GM21723 (cell line): ENCODE measurements around the gene THRAP3.
"Not testable (repeated sequence)": the region's sequence is repeated elsewhere in the genome, so short reads cannot be mapped to it uniquely, and the experiment has no call there.

Experiments used
- ATAC-seq: cut with Tn5 transposase; IDR thresholded peaks from one replicate; pipeline ENCODE4 v1.9.1; 2021; ENCODE audit warnings: mild to moderate bottlenecking, moderate library complexity; ENCODE audit not compliant: unreplicated experiment

The THRAP3 gene

GRCh38 chr1:36223996-36224536 is at the start of gene THRAP3:
Gene THRAP3, plus strand, starts transcription at chr1:36224443. Its CDS starts 58,121 bp downstream, at chr1:36282564.
- ATAC-seq = peak; percentile 93

- no peak for ATAC-seq
Observed at GRCh38 chr1:36174713-36175112, 49.5 kb upstream of the THRAP3 start.

GRCh38 chr1:36175137-36176095 is 48.8 kb upstream of the THRAP3 start:
- ATAC-seq = no peak

- no peak for ATAC-seq
Observed at GRCh38 chr1:36176106-36176949, 47.9 kb upstream of the THRAP3 start.

- ATAC-seq = no peak
Observed at GRCh38 chr1:36177589-36178431, 46.4 kb upstream of the THRAP3 start.

- ATAC-seq = no peak
Observed at GRCh38 chr1:36178471-36179219, 45.6 kb upstream of the THRAP3 start.

- ATAC-seq = no peak
Observed at GRCh38 chr1:36179220-36179600, 45.0 kb upstream of the THRAP3 start.

GRCh38 chr1:36182734-36183133 is 41.5 kb upstream of the THRAP3 start:
- ATAC-seq = no peak

- ATAC-seq = no peak
Observed at GRCh38 chr1:36183309-36183856, 40.9 kb upstream of the THRAP3 start.

- ATAC-seq = peak; percentile 74
Observed at GRCh38 chr1:36187800-36188593, 36.2 kb upstream of the THRAP3 start.

GRCh38 chr1:36196805-36197204 is 27.4 kb upstream of the THRAP3 start:
- not testable (repeated sequence) for ATAC-seq

- ATAC-seq = no peak
Observed at GRCh38 chr1:36198641-36199040, 25.6 kb upstream of the THRAP3 start.

GRCh38 chr1:36199934-36200741 is 24.1 kb upstream of the THRAP3 start:
- ATAC-seq = no peak

- ATAC-seq = no peak
Observed at GRCh38 chr1:36203027-36203553, 21.2 kb upstream of the THRAP3 start.

- no peak for ATAC-seq
Observed at GRCh38 chr1:36203554-36204346, 20.5 kb upstream of the THRAP3 start.

- no peak for ATAC-seq
Observed at GRCh38 chr1:36204347-36204909, 19.8 kb upstream of the THRAP3 start.
